Esophagus squamous epithelium (tissue), 5 donors: ENCODE data around the gene KCNK6. TPM values are rescaled to one million over a fixed set of nuclear protein-coding genes. Genes with fewer than 3 reads are reported as not detected.
"Not testable (repeated sequence)": the region's sequence is repeated elsewhere in the genome, so short reads cannot be mapped to it uniquely, and the experiment has no call there.

Experiments used
- DNase-seq: peaks from one replicate; lab custom pipeline; 2025; lab: John Stamatoyannopoulos, UW
- H3K27ac ChIP-seq, 4 donors: fragments of 200-600 bp; sonication (generic); one replicate each; pipeline ENCODE4 v1.5.1; 2016 to 2019; ENCODE audit warnings: mild to moderate bottlenecking in 1 of 4
- H3K27me3 ChIP-seq, 4 donors: fragments of 200-600 bp; sonication (generic); 1 replicate in 3 of 4; 2 replicates in 1 of 4; pipeline versions ENCODE4 v1.5.1 to v1.6.0; 2017 to 2021; ENCODE audit warnings: antibody characterized with exemption in 1 of 4
- H3K36me3 ChIP-seq, 3 donors: fragments of 200-600 bp; sonication (generic); one replicate each; pipeline ENCODE4 v1.5.1; 2016 to 2019
- H3K4me1 ChIP-seq, 3 donors: fragments of 200-600 bp; sonication (generic); one replicate each; pipeline ENCODE4 v1.5.1; 2017 to 2019
- H3K4me3 ChIP-seq, 4 donors: fragments of 200-600 bp; sonication (generic); 1 replicate in 3 of 4; 2 replicates in 1 of 4; pipeline ENCODE4 v1.5.1; 2016 to 2019; ENCODE audit warnings: mild to moderate bottlenecking in 2 of 4, moderate library complexity in 1 of 4
- H3K9me3 ChIP-seq, 3 donors: fragments of 200-600 bp; sonication (generic); one replicate each; pipeline ENCODE4 v1.5.1; 2016 to 2019
- POLR2A ChIP-seq, 4 donors: fragments of 450-650 bp; IDR thresholded peaks; one replicate each; pipeline ENCODE4 v1.6.1; 2017; ENCODE audit warnings: antibody characterized with exemption in 4 of 4, mild to moderate bottlenecking in 4 of 4, moderate library complexity in 3 of 4
- WGBS, 2 donors: methylation state at CpG; one replicate each; pipeline ENCODE4 v1.1.5; 2018; 5-methylcytosine and 5-hydroxymethylcytosine counted together
- intact Hi-C: fragments of 100-400 bp; cut with DNase I; formaldehyde crosslinking; loops from one replicate; pipeline ENCODE4 v1.15.0; 2022
- total RNA-seq, 4 donors: library from RNA; depleted of rRNA; stranded (reverse); fragments of >200 nt; gene quantifications; one replicate each; pipeline ENCODE4 v1.1.0, GENCODE V29; 2016
- TF ChIP-seq, protein P1 (sequence below), 6 experiments: fragments of 450-650 bp in 4 of 6; fragments of 200-600 bp in 2 of 6; sonication (generic) in 2 of 6; IDR thresholded peaks; one replicate each; pipeline ENCODE4 v1.5.1; 2016 to 2019; ENCODE audit warnings: antibody characterized with exemption in 6 of 6, mild to moderate bottlenecking in 4 of 6, moderate library complexity in 4 of 6
- donor health status: DM: yes; HTN: yes; CAD: no.

Gene KCNK6
- total RNA-seq, 4 donors from 2014 or later: 13.7 to 27.0 (median 21.6) TPM

DNA sequence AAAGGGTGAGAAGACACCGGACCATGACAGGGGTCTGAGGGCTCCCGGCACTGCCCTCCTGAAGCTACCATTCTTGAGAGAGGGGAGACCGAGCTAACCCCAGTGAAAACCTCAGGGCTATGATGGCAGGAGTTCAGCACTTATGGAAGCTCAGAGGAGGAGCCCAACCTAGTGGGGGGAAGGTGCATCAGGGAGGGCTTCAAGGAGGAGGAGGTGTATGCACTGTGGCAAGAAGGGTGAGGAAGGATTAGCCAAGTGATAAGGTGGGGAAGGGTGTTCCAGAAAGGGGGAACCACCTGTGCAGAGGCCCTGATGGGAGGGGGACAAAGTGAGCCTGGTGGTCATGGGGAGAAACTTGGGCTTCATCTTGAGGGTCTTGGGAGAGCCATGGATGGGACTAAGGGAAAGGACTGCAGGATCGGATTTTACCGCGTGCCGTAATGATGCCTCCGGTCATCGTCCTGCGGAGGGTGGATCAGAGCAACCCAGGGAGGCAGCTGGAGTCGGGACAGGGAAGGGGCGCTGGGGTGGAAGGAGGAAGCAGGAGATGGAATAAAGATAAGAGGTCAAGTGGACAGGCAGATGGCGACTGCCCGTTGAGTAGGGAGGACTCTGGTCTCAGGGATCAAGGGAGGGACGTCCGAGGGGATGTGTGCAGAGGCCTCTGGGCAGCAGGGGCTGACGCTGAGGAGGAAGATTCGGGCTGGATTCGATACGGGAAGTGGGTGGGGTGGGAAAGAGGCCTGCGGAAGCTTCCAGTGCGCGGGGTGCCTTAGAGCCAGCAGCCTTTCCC, 41.4 kb downstream of the KCNK6 start:
- 16 to 25% methylated on average over 22 to 23 of the region's 23 CpGs for WGBS, 2 donors
- DNase-seq: no peak
- intact Hi-C loops: no loop called here
- H3K36me3 ChIP-seq: no peaks in the 10 kb centered on the region
- no peaks in the 10 kb centered on the region for H3K9me3 ChIP-seq
- H3K27me3 ChIP-seq: peaks cover 0 to 60% (median 0%) of the 10 kb centered on the region in 4 donors
- H3K27ac ChIP-seq: peak overlapping the region; percentile 56 to 86 (median 84)
- no peak for TF ChIP-seq POLR2A (IDR thresholded peaks at IDR 0.05)
- TF ChIP-seq, protein P1, sequence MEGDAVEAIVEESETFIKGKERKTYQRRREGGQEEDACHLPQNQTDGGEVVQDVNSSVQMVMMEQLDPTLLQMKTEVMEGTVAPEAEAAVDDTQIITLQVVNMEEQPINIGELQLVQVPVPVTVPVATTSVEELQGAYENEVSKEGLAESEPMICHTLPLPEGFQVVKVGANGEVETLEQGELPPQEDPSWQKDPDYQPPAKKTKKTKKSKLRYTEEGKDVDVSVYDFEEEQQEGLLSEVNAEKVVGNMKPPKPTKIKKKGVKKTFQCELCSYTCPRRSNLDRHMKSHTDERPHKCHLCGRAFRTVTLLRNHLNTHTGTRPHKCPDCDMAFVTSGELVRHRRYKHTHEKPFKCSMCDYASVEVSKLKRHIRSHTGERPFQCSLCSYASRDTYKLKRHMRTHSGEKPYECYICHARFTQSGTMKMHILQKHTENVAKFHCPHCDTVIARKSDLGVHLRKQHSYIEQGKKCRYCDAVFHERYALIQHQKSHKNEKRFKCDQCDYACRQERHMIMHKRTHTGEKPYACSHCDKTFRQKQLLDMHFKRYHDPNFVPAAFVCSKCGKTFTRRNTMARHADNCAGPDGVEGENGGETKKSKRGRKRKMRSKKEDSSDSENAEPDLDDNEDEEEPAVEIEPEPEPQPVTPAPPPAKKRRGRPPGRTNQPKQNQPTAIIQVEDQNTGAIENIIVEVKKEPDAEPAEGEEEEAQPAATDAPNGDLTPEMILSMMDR (IDR thresholded peaks at IDR 0.05): no peak
- peak overlapping the region; percentile 50 to 81 (median 66) for H3K4me3 ChIP-seq
- peaks cover 3 to 22% (median 13%) of the 10 kb centered on the region in 3 donors for H3K4me1 ChIP-seq

- Histone ChIP-seq H3K27me3 (peaks cover 0 to 60% (median 0%) of the 10 kb centered on the region in 4 donors), H3K4me1 (peaks cover 3 to 22% (median 13%) of the 10 kb centered on the region in 3 donors), H3K9me3 (no peaks in the 10 kb centered on the region), H3K27ac (peak overlapping the region; percentile 56 to 86 (median 84)), H3K36me3 (no peaks in the 10 kb centered on the region), H3K4me3 (peak overlapping the region; percentile 50 to 81 (median 66))
- TF ChIP-seq POLR2A (IDR thresholded peaks at IDR 0.05): no peak
- TF ChIP-seq, protein P1 (IDR thresholded peaks at IDR 0.05): peak in 3 of 6 experiments; percentile 37 to 56 (median 47)
- WGBS, 2 donors: 3% methylated on average over 8 of the region's 37 CpGs; no CpG with 5 or more reads in 1 of the 2 donors
- intact Hi-C loops: no loop called here
- DNase-seq: peak; percentile 27
Observed at GRCh38 chr19:38361633-38362075, 42.0 kb downstream of the KCNK6 start.

GRCh38 chr19:38362076-38362945, 42.7 kb downstream of the KCNK6 start:
- Histone ChIP-seq H3K4me1 (peaks cover 3 to 22% (median 13%) of the 10 kb centered on the region in 3 donors), H3K9me3 (no peaks in the 10 kb centered on the region), H3K27ac (peak overlapping the region; percentile 56 to 86 (median 84)), H3K27me3 (peaks cover 0 to 58% (median 0%) of the 10 kb centered on the region in 4 donors), H3K4me3 (peak overlapping the region; percentile 50 to 81 (median 66)), H3K36me3 (no peaks in the 10 kb centered on the region)
- intact Hi-C loops: no loop called here
- TF ChIP-seq, protein P1 (IDR thresholded peaks at IDR 0.05): no peak
- peak in 1 of 4 donors; percentile 45 for TF ChIP-seq POLR2A (IDR thresholded peaks at IDR 0.05)
- peak; percentile 39 for DNase-seq
- WGBS, 2 donors: 0 to 2% methylated on average over 4 to 37 of the region's 68 CpGs

GRCh38 chr19:38362946-38363688, 43.5 kb downstream of the KCNK6 start:
- H3K9me3 ChIP-seq, H3K36me3 ChIP-seq, intact Hi-C loops, DNase-seq: not testable (repeated sequence)
- peaks cover 3 to 22% (median 13%) of the 10 kb centered on the region in 3 donors for H3K4me1 ChIP-seq
- WGBS, 2 donors: 72 to 77% methylated on average over 13 to 14 of the region's 16 CpGs
- H3K27me3 ChIP-seq: peaks cover 0 to 58% (median 0%) of the 10 kb centered on the region in 4 donors
- H3K4me3 ChIP-seq: peak overlapping the region in 3 of 4 donors; percentile 65 to 81 (median 68)
- peak overlapping the region in 1 of 4 donors; percentile 86 for H3K27ac ChIP-seq

DNA sequence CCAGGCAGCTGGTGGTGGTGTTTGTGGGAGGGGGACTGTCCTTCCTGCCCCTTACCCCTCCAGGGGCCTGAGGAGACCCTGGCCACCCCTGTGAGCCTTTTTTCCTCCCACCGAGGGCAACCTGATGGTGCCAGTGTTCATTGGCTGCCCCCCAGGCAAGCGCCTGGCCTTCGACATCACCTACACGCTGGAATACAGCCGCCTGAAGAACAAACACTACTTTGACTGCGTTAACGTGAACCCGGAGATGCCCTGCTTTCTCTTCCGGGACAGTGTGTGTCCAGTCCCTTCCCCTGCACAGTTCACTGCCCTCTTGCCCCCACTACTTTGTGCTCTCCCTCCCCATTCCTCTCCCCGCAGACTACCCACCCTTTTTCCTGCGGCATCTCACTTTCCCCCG, 47.4 kb downstream of the KCNK6 start:
- Histone ChIP-seq H3K36me3 (no peaks in the 10 kb centered on the region), H3K27ac (no peak overlapping the region), H3K4me1 (peaks cover 0 to 11% (median 8%) of the 10 kb centered on the region in 3 donors), H3K9me3 (no peaks in the 10 kb centered on the region), H3K4me3 (no peak overlapping the region), H3K27me3 (peaks cover 0 to 28% (median 0%) of the 10 kb centered on the region in 4 donors)
- no peak for TF ChIP-seq POLR2A (IDR thresholded peaks at IDR 0.05)
- TF ChIP-seq, protein P1 (IDR thresholded peaks at IDR 0.05): no peak
- intact Hi-C loops: no loop called here
- WGBS, 2 donors: 62 to 73% methylated on average over 11 of the region's 12 CpGs
- DNase-seq: no peak
